M059J (cell line): ENCODE results near the gene CEP170B. TPM values are rescaled to one million over a fixed set of nuclear protein-coding genes. Genes with fewer than 3 reads are reported as not detected.
A peak's percentile ranks its signal among the peaks of the same experiment; 100 is the strongest.
"Not testable (repeated sequence)": the region's sequence is repeated elsewhere in the genome, so short reads cannot be mapped to it uniquely, and the experiment has no call there.

Experiments
- DNase-seq: peaks from one replicate; pipeline ENCODE4 v3.0.0-alpha.2; 2012; ENCODE audit warnings: low read depth
- total RNA-seq: library from RNA; depleted of rRNA; stranded (reverse); fragments of >200 nt; shearing (Covaris generic); gene quantifications from 2 replicates; pipeline ENCODE4 v1.2.3, GENCODE V29; 2014

Gene CEP170B
- total RNA-seq, 1 experiment from 2014 or later, result 9.1 TPM

DNA sequence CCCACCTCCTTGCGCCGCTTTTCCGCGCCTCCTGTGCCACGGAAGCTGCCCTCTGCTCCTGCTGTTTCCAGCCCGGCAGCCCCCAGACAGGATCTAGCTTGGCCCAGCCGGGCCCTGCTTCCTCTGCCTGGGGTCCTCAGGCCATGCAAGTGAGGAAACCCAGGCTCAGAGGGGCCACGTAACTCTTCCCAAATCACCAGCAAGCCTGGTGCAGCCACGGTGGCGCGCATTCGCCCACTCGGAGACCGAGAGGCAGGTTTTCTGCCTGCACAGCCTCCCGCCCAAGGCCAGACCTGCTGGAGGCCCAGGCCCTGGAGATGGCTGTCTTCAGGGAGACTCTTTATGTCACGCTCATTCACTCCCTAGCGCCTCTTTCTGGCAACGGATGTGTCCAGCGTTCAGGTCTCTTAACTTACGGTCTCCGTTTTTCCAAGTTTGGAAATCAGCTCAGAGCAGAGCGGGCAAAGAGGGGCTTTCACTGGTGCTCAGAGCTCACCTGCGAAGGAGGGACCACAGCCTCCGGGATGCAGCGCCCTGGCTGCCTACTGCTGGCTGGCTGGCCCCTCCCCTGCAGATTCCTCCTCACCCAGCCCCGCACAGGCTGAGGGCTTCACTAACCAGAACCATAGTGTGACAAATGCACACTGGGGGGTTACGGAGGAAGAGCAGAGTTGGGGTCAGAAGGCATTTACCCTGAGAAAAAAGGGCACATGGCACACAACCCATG is 20.6 kb upstream of the CEP170B start:
- DNase-seq, result no peak

DNA sequence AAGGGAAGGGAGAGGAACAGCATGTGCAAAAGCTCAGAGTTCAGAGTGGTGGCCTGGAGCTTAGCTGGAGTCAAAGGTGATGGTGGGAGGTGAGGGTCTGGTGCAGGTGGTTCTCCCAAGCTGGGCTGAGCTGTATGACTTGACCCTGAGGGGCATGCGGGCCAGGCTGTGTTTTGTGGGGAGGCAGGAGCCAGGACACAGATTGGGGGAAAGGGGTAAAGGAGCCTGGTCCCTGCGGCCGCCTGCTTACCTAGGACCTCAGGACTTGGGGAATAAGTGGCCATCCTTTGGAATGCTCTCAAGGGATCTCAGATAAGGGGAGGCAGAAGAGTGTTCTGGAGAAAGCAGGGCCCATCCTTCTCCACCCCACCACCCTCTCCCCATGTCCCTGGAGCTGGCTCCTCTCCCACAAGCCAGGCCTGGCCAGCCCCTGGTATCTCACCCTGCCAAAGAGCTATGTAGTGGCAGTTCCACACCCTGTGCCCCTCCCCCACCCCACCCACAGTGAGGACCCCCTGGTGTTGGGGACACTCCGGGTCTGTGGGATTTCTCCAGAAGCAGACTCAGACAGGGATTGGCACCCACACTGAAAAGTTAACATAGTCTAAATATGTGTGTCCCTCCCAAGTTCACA is 19.9 kb upstream of the CEP170B start:
- DNase-seq, result no peak

GRCh38 chr14:104845834-104846441 is 19.1 kb upstream of the CEP170B start:
- peak; percentile 26 for DNase-seq

- no peak for DNase-seq
Measured at GRCh38 chr14:104852280-104852663, 12.8 kb upstream of the CEP170B start.

DNA sequence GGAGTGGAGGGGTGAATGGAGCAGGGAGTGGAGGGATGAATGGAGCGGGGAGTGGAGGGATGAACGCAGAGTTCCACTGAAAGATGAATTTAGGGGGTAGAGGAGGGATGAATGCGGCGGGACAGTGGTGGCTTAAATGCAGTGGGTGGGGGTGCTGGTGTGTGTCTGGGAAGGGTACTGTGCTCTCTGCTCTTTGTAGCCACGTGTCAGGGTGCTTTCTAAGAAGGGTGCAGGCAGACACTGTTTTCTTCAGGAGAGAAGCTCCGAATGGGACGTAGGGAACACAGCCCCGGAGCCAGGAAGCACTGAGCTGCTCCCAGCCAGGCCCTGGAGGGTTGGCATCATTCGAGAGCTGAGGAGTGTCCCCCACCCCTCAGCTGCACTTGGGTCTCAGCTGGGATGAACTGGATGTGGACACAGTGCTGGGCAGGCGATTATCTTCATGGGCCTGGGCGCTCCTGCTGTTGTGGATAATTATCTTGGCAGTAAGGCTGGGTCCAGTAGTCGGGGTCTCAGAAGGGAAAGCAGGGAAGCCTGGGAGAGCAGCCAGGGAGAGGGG is 9.5 kb upstream of the CEP170B start:
- no peak for DNase-seq

DNA sequence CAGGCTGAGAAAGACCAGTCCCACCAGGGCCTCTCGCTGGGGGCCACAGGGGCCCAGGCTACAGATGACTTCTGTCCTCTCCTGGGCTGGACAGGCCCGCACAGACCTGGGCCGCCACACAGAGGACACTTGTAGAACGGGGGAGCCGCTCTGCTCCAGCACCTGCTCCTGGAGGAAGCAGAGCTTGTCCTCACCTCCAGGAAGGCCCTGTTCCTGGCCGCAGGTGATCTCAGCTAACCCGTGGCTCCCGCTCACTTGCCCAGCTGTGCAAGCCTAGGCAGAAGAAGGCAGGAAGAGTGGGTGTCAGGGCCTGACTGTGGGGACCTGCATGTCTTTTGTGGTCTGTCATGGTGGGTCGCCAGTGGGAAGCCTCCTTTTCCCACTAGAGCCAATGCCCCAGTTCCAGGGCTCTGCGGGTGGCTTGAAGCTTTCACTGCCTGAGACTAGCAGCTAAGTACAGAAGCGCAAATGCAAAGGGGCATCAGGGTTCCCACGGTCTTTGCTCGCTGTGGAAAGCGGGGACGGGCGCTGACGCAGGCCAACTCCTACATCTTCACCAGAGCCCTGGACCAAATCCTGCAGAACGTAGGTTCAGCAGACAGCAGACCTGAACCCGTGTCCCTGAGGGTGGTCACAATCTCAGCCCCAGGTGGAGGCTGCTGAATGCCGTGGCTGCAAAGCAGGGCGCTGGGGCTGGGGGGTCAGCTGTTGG is 8.8 kb upstream of the CEP170B start:
- no peak for DNase-seq

DNA sequence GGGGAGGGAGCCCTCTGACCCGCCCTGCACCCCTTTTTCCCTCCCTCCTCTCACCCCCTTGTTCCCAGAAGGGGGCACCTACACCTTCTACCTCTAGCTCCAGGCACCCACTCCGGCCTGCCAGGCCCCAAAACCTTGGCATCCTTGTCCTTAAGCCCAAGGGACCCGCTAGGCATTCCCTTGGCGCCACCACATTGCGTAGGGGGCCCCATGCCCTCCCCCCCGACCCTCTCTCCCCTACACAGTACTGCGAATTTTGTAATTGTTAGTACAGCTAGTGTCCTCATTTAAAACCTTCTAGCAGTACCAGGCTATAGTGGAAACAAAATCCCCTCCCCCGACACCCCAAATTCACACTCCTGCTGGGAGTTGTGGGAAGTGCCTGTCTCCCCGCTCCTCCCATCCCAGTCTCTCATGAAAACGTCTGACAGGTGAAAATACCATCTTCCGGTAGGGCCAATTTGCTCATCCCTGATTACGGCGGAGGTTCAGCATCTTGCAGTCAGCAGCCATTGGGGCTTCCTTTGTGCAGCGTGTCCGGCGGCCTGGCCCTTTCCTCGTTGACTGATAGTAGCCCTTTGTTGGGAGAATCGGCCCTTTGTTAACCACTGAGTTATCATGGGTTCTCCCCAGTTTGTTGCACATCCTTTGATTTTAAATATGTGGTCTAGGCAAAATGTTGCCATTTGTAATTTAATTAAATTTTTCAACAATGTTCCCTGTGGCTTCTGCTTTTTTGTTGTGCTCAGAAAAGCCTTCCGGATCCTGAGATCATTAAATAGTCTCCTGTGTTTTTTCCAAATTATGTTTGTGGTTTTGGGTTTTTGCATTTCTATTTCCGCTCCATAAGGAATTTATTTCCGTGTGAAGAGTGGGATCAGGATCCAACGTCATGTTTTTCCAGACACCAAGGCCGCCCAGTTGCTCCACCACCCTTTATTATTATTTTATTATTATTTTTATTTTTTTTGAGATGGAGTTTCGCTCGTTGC is 7.9 kb upstream of the CEP170B start:
- no peak for DNase-seq

DNA sequence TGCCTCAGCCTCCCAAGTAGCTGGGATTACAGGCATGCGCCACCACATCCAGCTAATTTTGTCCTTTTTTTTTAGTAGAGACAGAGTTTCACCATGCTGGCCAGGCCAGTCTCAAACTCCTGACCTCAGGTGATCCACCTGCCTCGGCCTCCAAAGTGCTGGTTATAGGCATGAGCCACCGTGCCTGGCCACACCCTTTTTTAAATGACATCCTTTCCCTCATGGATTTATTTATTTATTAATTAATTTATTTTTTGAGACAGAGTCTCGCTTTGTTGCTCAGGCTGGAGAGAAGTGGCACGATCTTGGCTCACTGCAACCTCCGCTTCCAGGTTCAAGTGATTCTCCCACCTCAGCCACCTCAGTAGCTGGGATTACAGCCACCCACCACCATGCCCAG is 7.1 kb upstream of the CEP170B start:
- DNase-seq, result not testable (repeated sequence)

- no peak for DNase-seq
Measured at GRCh38 chr14:104858811-104859426, 6.1 kb upstream of the CEP170B start.

- DNase-seq, result no peak
Measured at GRCh38 chr14:104859900-104860299, 5.2 kb upstream of the CEP170B start.

DNA sequence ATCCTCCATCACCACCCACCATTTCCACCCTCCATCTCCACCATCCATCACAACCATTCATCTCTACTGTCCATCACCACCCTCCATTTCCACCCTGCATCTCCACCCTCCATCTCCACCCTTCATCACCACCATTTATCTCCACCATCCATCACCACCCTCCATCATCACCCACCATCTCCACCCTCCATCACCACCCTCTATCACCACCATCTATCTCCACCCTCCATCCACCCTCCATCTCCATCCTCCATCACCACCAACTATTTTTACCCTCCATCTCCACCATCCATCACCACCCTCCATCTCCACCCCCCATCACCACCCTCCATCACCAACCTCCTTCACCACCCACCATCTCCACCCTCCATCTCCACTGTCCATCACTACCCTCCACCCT is 4.7 kb upstream of the CEP170B start:
- no peak for DNase-seq

- DNase-seq, result no peak
Measured at GRCh38 chr14:104863131-104863862, 1.8 kb upstream of the CEP170B start.

- DNase-seq, result no peak
Measured at GRCh38 chr14:104863923-104864266, 1.2 kb upstream of the CEP170B start.

DNA sequence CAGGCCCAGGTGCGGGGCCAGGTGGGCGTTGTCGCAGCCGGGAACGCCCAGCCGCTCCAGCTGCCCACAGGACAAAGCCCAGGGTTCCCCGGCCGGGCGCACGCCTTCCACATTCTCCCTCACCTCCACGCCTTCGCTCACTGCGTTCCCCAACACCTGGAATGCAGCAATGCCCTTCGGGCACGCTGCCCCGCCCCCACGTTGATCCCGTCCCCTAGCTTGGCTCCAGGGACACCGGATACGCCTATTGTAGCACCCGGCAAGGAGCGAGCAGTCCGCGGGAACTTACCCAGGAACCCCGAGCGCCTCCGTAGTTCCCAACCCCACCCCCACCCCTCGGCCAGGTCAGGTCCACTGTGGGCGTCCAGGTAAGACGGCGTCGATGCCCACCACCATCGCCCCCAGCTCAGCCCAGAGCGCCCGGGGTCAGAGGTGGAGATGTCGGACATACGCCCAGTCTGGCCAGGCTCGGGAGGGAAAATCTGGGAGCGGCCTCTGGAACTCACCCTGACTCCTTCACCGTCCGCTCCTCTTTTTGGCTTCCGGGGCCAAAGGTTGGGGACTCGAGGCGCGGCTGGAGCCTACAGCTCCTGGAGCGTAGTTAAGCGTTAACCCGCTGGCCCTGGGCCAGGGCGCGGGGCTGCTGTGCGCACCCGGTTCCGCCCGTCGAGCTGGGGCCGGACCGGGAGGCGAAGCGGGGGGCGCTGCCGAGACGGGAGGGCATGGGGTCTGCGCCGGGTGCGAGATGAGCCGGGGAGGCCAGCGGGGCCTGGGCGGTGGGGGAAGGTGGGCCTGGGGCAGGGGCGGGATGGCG is 594 bp upstream of the CEP170B start:
- DNase-seq, result no peak

- peak; percentile 59 for DNase-seq
Measured at GRCh38 chr14:104865631-104866441, 768 bp downstream of the CEP170B start.

DNA sequence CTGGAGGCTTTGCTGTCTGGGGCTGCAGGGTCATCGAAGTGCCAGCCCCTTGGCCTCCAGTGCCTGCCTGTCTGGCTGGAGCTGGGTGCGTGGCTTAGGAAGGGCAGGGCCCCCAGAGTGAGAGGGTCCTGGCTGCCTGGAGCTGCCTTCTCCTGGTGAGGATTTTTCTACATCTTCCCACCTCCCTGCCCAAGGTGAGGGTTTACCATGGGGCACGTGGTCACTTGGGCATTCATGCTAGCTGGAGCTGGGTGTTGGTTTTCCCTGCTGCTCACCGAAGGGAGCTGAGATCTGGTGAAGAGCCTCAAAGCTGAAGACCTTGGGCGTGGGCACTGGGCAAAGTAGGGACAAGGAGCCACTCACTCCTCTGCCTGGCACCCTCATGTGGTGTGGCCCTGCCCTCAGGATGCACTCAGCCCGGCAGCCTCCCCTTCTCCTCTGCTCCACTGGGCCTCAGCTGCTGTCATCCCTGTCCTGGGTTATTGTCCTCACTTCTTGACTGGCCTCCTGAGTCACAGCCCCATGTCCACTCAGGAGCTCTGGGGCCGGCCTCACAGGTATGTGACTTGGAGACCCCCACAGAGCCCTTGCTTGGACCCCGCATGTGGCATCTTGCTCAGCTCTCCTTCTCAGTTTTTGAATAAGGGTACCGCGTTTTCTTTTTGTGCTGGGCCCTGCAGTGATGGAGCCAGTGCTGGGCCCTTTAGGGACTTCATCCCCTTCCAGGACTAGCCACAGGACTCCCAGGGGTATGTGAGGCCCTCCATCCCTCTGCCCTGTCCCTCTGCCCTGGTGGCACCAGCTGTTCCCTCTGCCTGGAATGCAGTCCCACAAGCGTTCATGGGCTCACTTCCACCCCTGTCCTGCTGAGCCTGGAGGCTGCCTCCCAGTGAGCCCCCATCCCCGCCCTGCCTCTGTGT is 1.6 kb downstream of the CEP170B start:
- no peak for DNase-seq
